GM12878 (cell line): Measurements from ENCODE around the gene JOSD2. TPM values are rescaled to one million over a fixed set of nuclear protein-coding genes. Genes with fewer than 3 reads are reported as not detected.

ENCODE experiments used
- ATAC-seq: fragments of 200-7000 bp; cut with Tn5 transposase; 3 replicates; pipeline ENCODE4 v1.9.1; 2020; ENCODE audit warnings: mild to moderate bottlenecking, moderate library complexity
- BruUV-seq: library from RNA; stranded (reverse); fragments of 400-500 nt; replicated peaks from 2 replicates; lab custom pipeline; 2021; lab: Mats Ljungman, UMichigan
- CTCF ChIA-PET: fragments of 300-600 bp; sonication (Branson Sonifier 250); formaldehyde crosslinking; extraction: SDS; loops from one replicate; lab custom pipeline; 2021; ENCODE audit warnings: inconsistent platforms; lab: Yijun Ruan, JAX
- POLR2A ChIA-PET: fragments of 350-600 bp; formaldehyde crosslinking; extraction: SDS; loops from one replicate; lab custom pipeline; 2021; ENCODE audit warnings: inconsistent platforms; lab: Charles Lee
- RAD21 ChIA-PET: fragments of 300-600 bp; sonication (Branson Sonifier 250); formaldehyde crosslinking; loops from one replicate; lab custom pipeline; 2023; ENCODE audit warnings: antibody characterized with exemption; ENCODE audit not compliant: unreplicated experiment; lab: Charles Lee
- SMC1A ChIA-PET: fragments of 300-600 bp; sonication (Branson Sonifier 250); formaldehyde crosslinking; loops from one replicate; lab custom pipeline; 2023; ENCODE audit not compliant: unreplicated experiment, uncharacterized antibody; lab: Charles Lee
- DNase-seq: peaks from one replicate; pipeline ENCODE4 v3.0.0-alpha.2; 2011; ENCODE audit warnings: low read depth, low spot score
- FAIRE-seq: peaks from 3 replicates; lab custom pipeline; 2011; peaks lifted over from hg19 to GRCh38; lab: Jason Lieb, UNC
- H2AFZ ChIP-seq: 2 replicates; pipeline ENCODE4 v1.6.0; 2011; ENCODE audit warnings: low read depth, low read length, control low read depth; ENCODE audit not compliant: control insufficient read depth
- H3K27ac ChIP-seq: 2 replicates; pipeline ENCODE4 v1.5.1; 2011; ENCODE audit warnings: control low read depth; ENCODE audit not compliant: control insufficient read depth, insufficient read depth
- H3K27me3 ChIP-seq, 2 experiments: replicated peaks in 1 of 2; 2 replicates each; pipeline versions ENCODE4 v1.6.0 to v1.6.1; 2011; ENCODE audit warnings: low read length in 1 of 2; ENCODE audit not compliant: control insufficient read depth in 2 of 2, insufficient read depth in 2 of 2
- H3K36me3 ChIP-seq, 2 experiments: 2 replicates each; pipeline ENCODE4 v1.5.1; 2011; ENCODE audit warnings: low read length in 1 of 2; ENCODE audit not compliant: control insufficient read depth in 2 of 2, insufficient read depth in 2 of 2
- H3K4me1 ChIP-seq: 2 replicates; pipeline ENCODE4 v1.6.1; 2011; ENCODE audit warnings: mild to moderate bottlenecking, low read length, moderate library complexity, mixed read lengths; ENCODE audit not compliant: control insufficient read depth, insufficient read depth
- H3K4me2 ChIP-seq: 2 replicates; pipeline ENCODE4 v1.6.0; 2011; ENCODE audit warnings: control low read depth; ENCODE audit not compliant: control insufficient read depth, insufficient read depth
- H3K4me3 ChIP-seq: fragments of 200-600 bp; sonication (generic); 2 replicates; pipeline ENCODE4 v1.5.1; 2016
- H3K79me2 ChIP-seq: 2 replicates; pipeline ENCODE4 v1.6.0; 2011; ENCODE audit warnings: low read length; ENCODE audit not compliant: control insufficient read depth, insufficient read depth
- H3K9ac ChIP-seq: 2 replicates; pipeline ENCODE4 v1.8.0; 2011; ENCODE audit warnings: low read length, control low read depth, mixed read lengths; ENCODE audit not compliant: control insufficient read depth, insufficient read depth
- H3K9me3 ChIP-seq: replicated peaks from 3 replicates; pipeline ENCODE4 v1.5.1; 2011; ENCODE audit warnings: mild to moderate bottlenecking, low read length; ENCODE audit not compliant: control insufficient read depth, insufficient read depth
- H4K20me1 ChIP-seq: 2 replicates; pipeline ENCODE4 v1.6.0; 2011; ENCODE audit not compliant: control insufficient read depth, insufficient read depth
- CBFB ChIP-seq: IDR thresholded peaks from 2 replicates; pipeline ENCODE4 v1.6.1; 2016; ENCODE audit warnings: antibody characterized with exemption, low read depth
- CEBPZ ChIP-seq: fragments of 150-350 bp; IDR thresholded peaks from 2 replicates; pipeline ENCODE4 v1.6.1; 2016; ENCODE audit warnings: low read depth, low read length
- JUND ChIP-seq: IDR thresholded peaks from 2 replicates; pipeline ENCODE4 v1.6.1; 2012; ENCODE audit warnings: low read depth, mild to moderate bottlenecking, low read length, improper control_type of control experiment, moderate library complexity
- MYC ChIP-seq: IDR thresholded peaks from 2 replicates; pipeline ENCODE4 v1.6.1; 2011; ENCODE audit warnings: mild to moderate bottlenecking, low read length, moderate library complexity, inconsistent platforms; ENCODE audit not compliant: insufficient read depth, insufficient replicate concordance, insufficient read length, severe bottlenecking
- NKRF ChIP-seq: fragments of 450-650 bp; conservative IDR thresholded peaks from 2 replicates; pipeline ENCODE4 v1.6.1; 2017; ENCODE audit warnings: mild to moderate bottlenecking, moderate library complexity
- SIN3A ChIP-seq: IDR thresholded peaks from 2 replicates; pipeline ENCODE4 v1.6.1; 2012; ENCODE audit warnings: low read depth, low read length, improper control_type of control experiment
- ZNF217 ChIP-seq: fragments of 450-650 bp; IDR thresholded peaks from 2 replicates; pipeline ENCODE4 v1.6.1; 2017; ENCODE audit warnings: antibody characterized with exemption, mild to moderate bottlenecking
- WGBS: methylation state at CpG from one replicate; pipeline ENCODE4 v1.1.6; 2016; ENCODE audit warnings: low lambda C conversion rate; ENCODE audit not compliant: insufficient replicate concordance, insufficient coverage; ENCODE audit errors: missing lambda C conversion rate; 5-methylcytosine and 5-hydroxymethylcytosine counted together
- in situ Hi-C: fragments of 300-500 bp; cut with MboI; formaldehyde crosslinking; loops from 9 replicates; pipeline ENCODE4 v1.14.3; 2018; ENCODE audit warnings: mixed read lengths
- intact Hi-C: fragments of 100-400 bp; cut with micrococcal nuclease; formaldehyde crosslinking; loops from one replicate; pipeline ENCODE4 v1.14.2; 2022; ENCODE audit not compliant: unreplicated experiment
- polyA plus RNA-seq, 11 experiments: library from polyadenylated mRNA; depleted of rRNA in 4 of 11; unstranded in 6 of 11; stranded (reverse) in 5 of 11; fragments of >200 nt; fragmentation: Nextera tagmentation in 4 of 11; fragmentation: Illumina TruSeq in 1 of 11; extraction: Ambion mirVana in 4 of 11; extraction: Trizol in 1 of 11; gene quantifications; 1 replicate in 1 of 11; 2 replicates in 10 of 11; pipeline versions ENCODE4 v1.2.1 to v1.2.3, GENCODE V29; 2011 to 2016; ENCODE audit warnings: inconsistent platforms in 2 of 11, missing spikeins in 2 of 11, low read depth in 1 of 11
- total RNA-seq, 4 experiments: library from RNA; depleted of rRNA in 3 of 4; stranded (reverse); fragments of >200 nt in 3 of 4; fragmentation: Illumina TruSeq in 1 of 4; extraction: Trizol in 1 of 4; gene quantifications; 2 replicates each; pipeline versions ENCODE4 v1.2.1 to v1.2.3, GENCODE V29; 2013 to 2021

Gene JOSD2
- total and polyA plus RNA-seq, 10 of the 15 experiments (the other 5 are each of a cell fraction or from before 2014, with no cell fraction given): 0.91 to 26.7 (median 13.0) TPM

GRCh38 chr19:50481351-50482149 lies 29.4 kb downstream of the JOSD2 start:
- intact Hi-C loops (no loop called here), in situ Hi-C loops (no loop called here)
- ChIA-PET POLR2A (no interaction called here), CTCF (no interaction called here), SMC1A (no interaction called here), RAD21 (no interaction called here)
- 94% methylated on average over 20 of the region's 27 CpGs for WGBS
- BruUV-seq: no TSS peak
- Histone ChIP-seq H3K4me3 (no peak overlapping the region), H3K79me2 (peaks cover 22% of the 10 kb centered on the region), H4K20me1 (no peaks in the 10 kb centered on the region), H3K27ac (no peak overlapping the region), H2AFZ (no peak overlapping the region), H3K36me3 (peaks cover 12 to 21% of the 10 kb centered on the region in 2 experiments; a peak in 3 of 4 replicates), H3K4me2 (no peak overlapping the region), H3K4me1 (no peaks in the 10 kb centered on the region), H3K9me3 (peaks cover 8% of the 10 kb centered on the region; the same call in 2 of the 3 replicates), H3K27me3 (no peaks in the 10 kb centered on the region), H3K9ac (no peak overlapping the region)
- FAIRE-seq (no peak), DNase-seq (no peak), ATAC-seq (no peak)
- TF ChIP-seq ZNF217: no peak
- TF ChIP-seq NKRF: no peak
- no peak for TF ChIP-seq CBFB
- no peak for TF ChIP-seq MYC
- TF ChIP-seq CEBPZ: no peak
- TF ChIP-seq SIN3A: no peak
- TF ChIP-seq JUND: no peak
